Central memory CD8-positive, alpha-beta T cell (primary cell): ENCODE results near the gene CDK8.

Experiments
- ATAC-seq: fragments of 150-1000 bp; cut with Tn5 transposase; replicated peaks from 2 replicates; pipeline ENCODE4 v1.10.0; 2022; ENCODE audit warnings: mild to moderate bottlenecking, moderate FRiP score, moderate number of reproducible peaks; ENCODE audit not compliant: poor library complexity, severe bottlenecking; ENCODE audit errors: extremely low read depth
- DNase-seq, 2 donors: peaks; one replicate each; pipeline ENCODE4 v3.0.0; 2021; ENCODE audit warnings: low spot score in 2 of 2
- H3K27ac Mint-ChIP-seq: one replicate; pipeline ENCODE4 v1.8.0; 2022; ENCODE audit warnings: low read depth, mild to moderate bottlenecking, moderate library complexity, mixed read lengths
- H3K27me3 Mint-ChIP-seq: one replicate; pipeline ENCODE4 v1.8.0; 2022; ENCODE audit warnings: mixed read lengths
- H3K36me3 Mint-ChIP-seq: one replicate; pipeline ENCODE4 v1.8.0; 2022; ENCODE audit warnings: mild to moderate bottlenecking, moderate library complexity, mixed read lengths; ENCODE audit not compliant: insufficient read depth
- H3K4me1 Mint-ChIP-seq: one replicate; pipeline ENCODE4 v1.8.0; 2022; ENCODE audit warnings: mixed read lengths
- H3K4me3 Mint-ChIP-seq: one replicate; pipeline ENCODE4 v1.8.0; 2022; ENCODE audit warnings: mild to moderate bottlenecking, moderate library complexity, mixed read lengths
- H3K9me3 Mint-ChIP-seq: one replicate; pipeline ENCODE4 v1.8.0; 2022; ENCODE audit warnings: mixed read lengths

The CDK8 gene

GRCh38 chr13:26412936-26413716 lies 159.2 kb downstream of the CDK8 start:
- no peaks in the 10 kb centered on the region for H3K9me3 Mint-ChIP-seq
- no peak for ATAC-seq
- no peak overlapping the region for H3K4me3 Mint-ChIP-seq
- DNase-seq, result no peak
- no peaks in the 10 kb centered on the region for H3K27me3 Mint-ChIP-seq
- H3K4me1 Mint-ChIP-seq, result no peaks in the 10 kb centered on the region
- peaks cover 2% of the 10 kb centered on the region for H3K36me3 Mint-ChIP-seq
- H3K27ac Mint-ChIP-seq, result no peak overlapping the region

GRCh38 chr13:26420282-26420960 lies 166.5 kb downstream of the CDK8 start:
- no peak for DNase-seq
- H3K27me3 Mint-ChIP-seq, result peaks cover 23% of the 10 kb centered on the region
- H3K36me3 Mint-ChIP-seq, result no peaks in the 10 kb centered on the region
- H3K4me3 Mint-ChIP-seq, result no peak overlapping the region
- ATAC-seq, result no peak
- H3K27ac Mint-ChIP-seq, result no peak overlapping the region
- no peaks in the 10 kb centered on the region for H3K9me3 Mint-ChIP-seq
- no peaks in the 10 kb centered on the region for H3K4me1 Mint-ChIP-seq

- Mint-ChIP-seq H3K4me1 (no peaks in the 10 kb centered on the region), H3K27ac (no peak overlapping the region), H3K4me3 (no peak overlapping the region), H3K36me3 (no peaks in the 10 kb centered on the region), H3K9me3 (no peaks in the 10 kb centered on the region), H3K27me3 (peaks cover 39% of the 10 kb centered on the region)
- no peak for DNase-seq
- ATAC-seq, result no peak
Measured at GRCh38 chr13:26422036-26422435, 168.1 kb downstream of the CDK8 start.

- DNase-seq (no peak), ATAC-seq (no peak)
- no peaks in the 10 kb centered on the region for H3K9me3 Mint-ChIP-seq
- no peak overlapping the region for H3K4me3 Mint-ChIP-seq
- H3K4me1 Mint-ChIP-seq, result no peaks in the 10 kb centered on the region
- no peaks in the 10 kb centered on the region for H3K36me3 Mint-ChIP-seq
- peaks cover 50% of the 10 kb centered on the region for H3K27me3 Mint-ChIP-seq
- no peak overlapping the region for H3K27ac Mint-ChIP-seq
Measured at GRCh38 chr13:26423629-26424028, 169.7 kb downstream of the CDK8 start.

- H3K27ac Mint-ChIP-seq, result no peak overlapping the region
- DNase-seq (no peak), ATAC-seq (no peak)
- no peaks in the 10 kb centered on the region for H3K9me3 Mint-ChIP-seq
- no peaks in the 10 kb centered on the region for H3K4me1 Mint-ChIP-seq
- H3K27me3 Mint-ChIP-seq, result peaks cover 56% of the 10 kb centered on the region
- H3K36me3 Mint-ChIP-seq, result no peaks in the 10 kb centered on the region
- H3K4me3 Mint-ChIP-seq, result no peak overlapping the region
Measured at GRCh38 chr13:26424181-26424580, 170.3 kb downstream of the CDK8 start.

- H3K36me3 Mint-ChIP-seq, result no peaks in the 10 kb centered on the region
- H3K9me3 Mint-ChIP-seq, result no peaks in the 10 kb centered on the region
- H3K27me3 Mint-ChIP-seq, result peaks cover 61% of the 10 kb centered on the region
- no peak overlapping the region for H3K4me3 Mint-ChIP-seq
- no peak overlapping the region for H3K27ac Mint-ChIP-seq
- H3K4me1 Mint-ChIP-seq, result no peaks in the 10 kb centered on the region
- no peak for DNase-seq
- ATAC-seq, result no peak
Measured at GRCh38 chr13:26425443-26426358, 171.8 kb downstream of the CDK8 start.

GRCh38 chr13:26433776-26434175 lies 179.8 kb downstream of the CDK8 start:
- no peaks in the 10 kb centered on the region for H3K4me1 Mint-ChIP-seq
- no peak overlapping the region for H3K4me3 Mint-ChIP-seq
- peaks cover 21% of the 10 kb centered on the region for H3K9me3 Mint-ChIP-seq
- H3K27ac Mint-ChIP-seq, result no peak overlapping the region
- H3K36me3 Mint-ChIP-seq, result no peaks in the 10 kb centered on the region
- H3K27me3 Mint-ChIP-seq, result peaks cover 46% of the 10 kb centered on the region
- ATAC-seq (no peak), DNase-seq (no peak)

GRCh38 chr13:26435171-26435570 lies 181.2 kb downstream of the CDK8 start:
- Mint-ChIP-seq H3K27me3 (peaks cover 36% of the 10 kb centered on the region), H3K4me3 (no peak overlapping the region), H3K9me3 (peaks cover 21% of the 10 kb centered on the region), H3K36me3 (no peaks in the 10 kb centered on the region), H3K4me1 (no peaks in the 10 kb centered on the region), H3K27ac (no peak overlapping the region)
- ATAC-seq, result no peak
- no peak for DNase-seq

- no peak overlapping the region for H3K4me3 Mint-ChIP-seq
- DNase-seq (no peak), ATAC-seq (no peak)
- peaks cover 36% of the 10 kb centered on the region for H3K27me3 Mint-ChIP-seq
- no peaks in the 10 kb centered on the region for H3K36me3 Mint-ChIP-seq
- peaks cover 21% of the 10 kb centered on the region for H3K9me3 Mint-ChIP-seq
- H3K4me1 Mint-ChIP-seq, result no peaks in the 10 kb centered on the region
- H3K27ac Mint-ChIP-seq, result no peak overlapping the region
Measured at GRCh38 chr13:26435646-26436045, 181.7 kb downstream of the CDK8 start.

GRCh38 chr13:26436914-26437313 lies 183.0 kb downstream of the CDK8 start:
- Mint-ChIP-seq H3K4me1 (no peaks in the 10 kb centered on the region), H3K9me3 (peaks cover 21% of the 10 kb centered on the region), H3K27ac (no peak overlapping the region), H3K27me3 (peaks cover 28% of the 10 kb centered on the region), H3K36me3 (no peaks in the 10 kb centered on the region), H3K4me3 (no peak overlapping the region)
- DNase-seq (no peak), ATAC-seq (no peak)

- Mint-ChIP-seq H3K4me1 (no peaks in the 10 kb centered on the region), H3K4me3 (no peak overlapping the region), H3K27me3 (peaks cover 12% of the 10 kb centered on the region), H3K27ac (no peak overlapping the region), H3K9me3 (peaks cover 10% of the 10 kb centered on the region), H3K36me3 (no peaks in the 10 kb centered on the region)
- DNase-seq (no peak), ATAC-seq (no peak)
Measured at GRCh38 chr13:26440111-26440510, 186.2 kb downstream of the CDK8 start.

GRCh38 chr13:26441476-26441875 lies 187.5 kb downstream of the CDK8 start:
- H3K9me3 Mint-ChIP-seq, result peaks cover 3% of the 10 kb centered on the region
- DNase-seq (no peak), ATAC-seq (no peak)
- no peaks in the 10 kb centered on the region for H3K36me3 Mint-ChIP-seq
- no peaks in the 10 kb centered on the region for H3K4me1 Mint-ChIP-seq
- peaks cover 24% of the 10 kb centered on the region for H3K27me3 Mint-ChIP-seq
- H3K27ac Mint-ChIP-seq, result no peak overlapping the region
- H3K4me3 Mint-ChIP-seq, result no peak overlapping the region
